WTC11 (cell line): ENCODE results near the gene RANGRF. TPM values are rescaled to one million over a fixed set of nuclear protein-coding genes. Genes with fewer than 3 reads are reported as not detected.

ENCODE experiments used
- total RNA-seq: library from RNA; stranded (reverse); gene quantifications from 3 replicates; pipeline ENCODE4 v1.2.3, GENCODE V29; 2021
- TF ChIP-seq, protein P1 (sequence below): fragments of 200-600 bp; IDR thresholded peaks from 2 replicates; pipeline ENCODE4 v1.8.0; 2022; ENCODE audit warnings: antibody characterized with exemption

The RANGRF gene
- total RNA-seq, 1 experiment from 2014 or later = 32.7 TPM

DNA sequence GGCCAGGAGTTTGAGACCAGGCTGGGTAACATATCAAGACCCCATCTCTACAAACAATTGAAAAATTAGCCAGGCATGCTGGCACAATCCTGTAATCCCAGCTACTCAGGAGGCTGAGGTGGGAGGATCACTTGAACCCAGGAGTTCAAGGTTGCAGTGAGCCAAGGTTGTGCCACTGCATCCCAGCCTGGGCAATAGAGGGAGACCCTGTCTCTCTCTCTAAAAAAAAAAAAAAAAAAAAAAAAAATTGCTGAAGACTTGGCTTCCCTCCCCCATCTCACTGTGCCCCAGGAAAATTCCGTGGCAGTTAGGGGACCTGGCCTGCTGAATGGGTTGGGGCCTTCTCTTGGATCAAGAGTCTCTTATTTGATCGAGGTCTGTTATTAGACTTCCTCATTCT lies 51.1 kb downstream of the RANGRF start, which contains the start of gene ODF4 (continued):
- TF ChIP-seq, protein P1, sequence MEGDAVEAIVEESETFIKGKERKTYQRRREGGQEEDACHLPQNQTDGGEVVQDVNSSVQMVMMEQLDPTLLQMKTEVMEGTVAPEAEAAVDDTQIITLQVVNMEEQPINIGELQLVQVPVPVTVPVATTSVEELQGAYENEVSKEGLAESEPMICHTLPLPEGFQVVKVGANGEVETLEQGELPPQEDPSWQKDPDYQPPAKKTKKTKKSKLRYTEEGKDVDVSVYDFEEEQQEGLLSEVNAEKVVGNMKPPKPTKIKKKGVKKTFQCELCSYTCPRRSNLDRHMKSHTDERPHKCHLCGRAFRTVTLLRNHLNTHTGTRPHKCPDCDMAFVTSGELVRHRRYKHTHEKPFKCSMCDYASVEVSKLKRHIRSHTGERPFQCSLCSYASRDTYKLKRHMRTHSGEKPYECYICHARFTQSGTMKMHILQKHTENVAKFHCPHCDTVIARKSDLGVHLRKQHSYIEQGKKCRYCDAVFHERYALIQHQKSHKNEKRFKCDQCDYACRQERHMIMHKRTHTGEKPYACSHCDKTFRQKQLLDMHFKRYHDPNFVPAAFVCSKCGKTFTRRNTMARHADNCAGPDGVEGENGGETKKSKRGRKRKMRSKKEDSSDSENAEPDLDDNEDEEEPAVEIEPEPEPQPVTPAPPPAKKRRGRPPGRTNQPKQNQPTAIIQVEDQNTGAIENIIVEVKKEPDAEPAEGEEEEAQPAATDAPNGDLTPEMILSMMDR = no peak

Other genes with a start within 250 kb of the RANGRF start
- gene ALOX15B, start 249.6 kb upstream of the RANGRF start, total RNA-seq = 0.22 to 0.87 TPM (median 0.73 TPM) in 3 replicates
- gene ALOX12B, start 201.0 kb upstream of the RANGRF start, total RNA-seq = 0.72 to 1.8 TPM (median 0.82 TPM) in 3 replicates
- 0.48 to 0.81 TPM (median 0.62 TPM) in 3 replicates for gene ALOXE3, start 170.2 kb upstream of the RANGRF start, total RNA-seq
- 3.1 to 3.9 TPM (median 3.7 TPM) in 3 replicates for gene HES7, start 164.6 kb upstream of the RANGRF start, total RNA-seq
- gene PER1, start 136.3 kb upstream of the RANGRF start, total RNA-seq = 30.6 to 46.9 TPM (median 34.0 TPM) in 3 replicates
- gene VAMP2, start 125.7 kb upstream of the RANGRF start, total RNA-seq = 24.1 to 27.4 TPM (median 24.3 TPM) in 3 replicates
- 11.3 to 17.2 TPM (median 11.9 TPM) in 3 replicates for gene TMEM107, start 112.3 kb upstream of the RANGRF start, total RNA-seq
- gene BORCS6, start 98.5 kb upstream of the RANGRF start, total RNA-seq = 5.0 to 5.6 TPM (median 5.1 TPM) in 3 replicates
- gene AURKB, start 78.1 kb upstream of the RANGRF start, total RNA-seq = 180 to 215 TPM (median 183 TPM) in 3 replicates
- gene CTC1, start 40.6 kb upstream of the RANGRF start, total RNA-seq = 36.1 to 42.5 TPM (median 40.4 TPM) in 3 replicates
- gene PFAS, start 39.4 kb upstream of the RANGRF start, total RNA-seq = 229 to 246 TPM (median 229 TPM) in 3 replicates
- 4.5 to 7.6 TPM (median 5.4 TPM) in 3 replicates for gene SLC25A35, start 6.7 kb downstream of the RANGRF start, total RNA-seq
- gene ARHGEF15, start 21.6 kb downstream of the RANGRF start, total RNA-seq = 1.5 to 2.8 TPM (median 1.8 TPM) in 3 replicates
- gene ODF4, start 51.2 kb downstream of the RANGRF start, total RNA-seq = not detected in 3 replicates
- gene RPL26, start 94.5 kb downstream of the RANGRF start, total RNA-seq = 1,825 to 2,081 TPM (median 2,046 TPM) in 3 replicates
- not detected in 3 replicates for gene RNF222, start 109.2 kb downstream of the RANGRF start, total RNA-seq
- 23.8 to 34.7 TPM (median 27.4 TPM) in 3 replicates for gene NDEL1, start 147.2 kb downstream of the RANGRF start, total RNA-seq